H9 (cell line): ENCODE data around the gene LNX2. TPM values are rescaled to one million over a fixed set of nuclear protein-coding genes. Genes with fewer than 3 reads are reported as not detected.

Experiments
- DNase-seq: peaks from one replicate; pipeline ENCODE4 v3.0.0-alpha.2; 2017
- H2AFZ ChIP-seq: one replicate; pipeline ENCODE4 v1.6.1; 2013; ENCODE audit warnings: mild to moderate bottlenecking, low read length, control low read depth, moderate library complexity
- H2AK5ac ChIP-seq: 2 replicates; pipeline ENCODE4 v1.6.1; 2013; ENCODE audit warnings: low read length, control low read depth, mixed read lengths; ENCODE audit not compliant: insufficient read length
- H2BK120ac ChIP-seq: one replicate; pipeline ENCODE4 v1.6.1; 2013; ENCODE audit warnings: low read depth, mild to moderate bottlenecking, low read length, control low read depth, inconsistent platforms; ENCODE audit not compliant: poor library complexity, severe bottlenecking
- H2BK12ac ChIP-seq: 2 replicates; pipeline ENCODE4 v1.6.1; 2013; ENCODE audit warnings: low read length, control low read depth, mixed read lengths, low read depth; ENCODE audit not compliant: insufficient read length
- H2BK15ac ChIP-seq: 2 replicates; pipeline ENCODE4 v1.6.1; 2013; ENCODE audit warnings: low read depth, low read length, control low read depth
- H2BK20ac ChIP-seq: one replicate; pipeline ENCODE4 v1.6.1; 2013; ENCODE audit warnings: low read depth, mild to moderate bottlenecking, low read length, control low read depth, inconsistent platforms; ENCODE audit not compliant: poor library complexity, severe bottlenecking
- H2BK5ac ChIP-seq: 2 replicates; pipeline ENCODE4 v1.6.1; 2013; ENCODE audit warnings: low read length, control low read depth, mixed read lengths; ENCODE audit not compliant: insufficient read length
- H3K14ac ChIP-seq: 2 replicates; pipeline ENCODE4 v1.6.1; 2013; ENCODE audit warnings: low read length, control low read depth; ENCODE audit not compliant: insufficient read depth
- H3K18ac ChIP-seq: 2 replicates; pipeline ENCODE4 v1.6.1; 2013; ENCODE audit warnings: low read depth, mild to moderate bottlenecking, mixed read lengths, low read length, control low read depth; ENCODE audit not compliant: insufficient read length
- H3K23ac ChIP-seq: 2 replicates; pipeline ENCODE4 v1.6.1; 2013; ENCODE audit warnings: low read length, control low read depth, mixed read lengths, low read depth; ENCODE audit not compliant: insufficient read length
- H3K23me2 ChIP-seq: 2 replicates; pipeline ENCODE4 v1.6.1; 2013; ENCODE audit warnings: low read depth, mild to moderate bottlenecking, mixed read lengths, low read length, control low read depth; ENCODE audit not compliant: insufficient read length, poor library complexity, severe bottlenecking
- H3K27ac ChIP-seq: 2 replicates; pipeline ENCODE4 v1.5.1; 2013; ENCODE audit warnings: low read length, control low read depth, mixed read lengths, low read depth; ENCODE audit not compliant: insufficient read length
- H3K27me3 ChIP-seq: 2 replicates; pipeline ENCODE4 v1.6.1; 2013; ENCODE audit warnings: low read length, control low read depth, inconsistent platforms; ENCODE audit not compliant: insufficient read depth
- H3K4ac ChIP-seq: 2 replicates; pipeline ENCODE4 v1.6.1; 2013; ENCODE audit warnings: low read depth, mild to moderate bottlenecking, control low read depth, inconsistent platforms, low read length, moderate library complexity
- H3K4me1 ChIP-seq: 2 replicates; pipeline ENCODE4 v1.6.1; 2013; ENCODE audit warnings: low read length, control low read depth, inconsistent platforms; ENCODE audit not compliant: insufficient read depth
- H3K4me2 ChIP-seq: 2 replicates; pipeline ENCODE4 v1.6.1; 2013; ENCODE audit warnings: low read length, control low read depth, mixed read lengths; ENCODE audit not compliant: insufficient read length, insufficient read depth
- H3K56ac ChIP-seq: 2 replicates; pipeline ENCODE4 v1.6.1; 2013; ENCODE audit warnings: low read depth, mild to moderate bottlenecking, mixed read lengths, low read length, control low read depth; ENCODE audit not compliant: insufficient read length
- H3K79me1 ChIP-seq: 2 replicates; pipeline ENCODE4 v1.6.1; 2013; ENCODE audit warnings: low read depth, mild to moderate bottlenecking, moderate library complexity, low read length, control low read depth, inconsistent platforms; ENCODE audit not compliant: insufficient read depth, poor library complexity, severe bottlenecking
- H3K79me2 ChIP-seq: 2 replicates; pipeline ENCODE4 v1.6.1; 2013; ENCODE audit warnings: low read length, control low read depth, inconsistent platforms; ENCODE audit not compliant: insufficient read depth
- H3K9ac ChIP-seq: 2 replicates; pipeline ENCODE4 v1.6.1; 2013; ENCODE audit warnings: low read length, control low read depth, mixed read lengths; ENCODE audit not compliant: insufficient read length; ENCODE audit errors: extremely low read depth
- H3K9me3 ChIP-seq: one replicate; pipeline ENCODE4 v1.6.1; 2013; ENCODE audit warnings: low read depth, low read length, inconsistent platforms; ENCODE audit not compliant: control insufficient read depth
- H3T11ph ChIP-seq: one replicate; pipeline ENCODE4 v1.6.1; 2013; ENCODE audit warnings: mild to moderate bottlenecking, low read length, control low read depth, inconsistent platforms
- H4K20me1 ChIP-seq: one replicate; pipeline ENCODE4 v1.6.1; 2013; ENCODE audit not compliant: control insufficient read depth, insufficient read length, insufficient read depth
- H4K5ac ChIP-seq: 2 replicates; pipeline ENCODE4 v1.6.1; 2013; ENCODE audit warnings: low read depth, mild to moderate bottlenecking, mixed read lengths, low read length, control low read depth; ENCODE audit not compliant: insufficient read length
- H4K8ac ChIP-seq: replicated peaks from 2 replicates; pipeline ENCODE4 v1.6.1; 2013; ENCODE audit warnings: low read length, control low read depth, mixed read lengths, low read depth; ENCODE audit not compliant: insufficient read length
- H4K91ac ChIP-seq: 2 replicates; pipeline ENCODE4 v1.6.1; 2013; ENCODE audit warnings: low read depth, mild to moderate bottlenecking, moderate library complexity, mixed read lengths, low read length, control low read depth; ENCODE audit not compliant: insufficient read length
- H3K27ac Mint-ChIP-seq, 3 experiments: 2 replicates in 2 of 3; 3 replicates in 1 of 3; pipeline ENCODE4 v1.8.0; 2020 to 2021; ENCODE audit warnings: mixed read lengths in 3 of 3, mild to moderate bottlenecking in 1 of 3, moderate library complexity in 1 of 3
- H3K27me3 Mint-ChIP-seq: 2 replicates; pipeline ENCODE4 v1.8.0; 2021; ENCODE audit warnings: low read depth, mild to moderate bottlenecking, moderate library complexity, mixed read lengths
- H3K36me3 Mint-ChIP-seq, 3 experiments: 2 replicates in 2 of 3; 3 replicates in 1 of 3; pipeline ENCODE4 v1.8.0; 2020 to 2021; ENCODE audit warnings: low read depth in 3 of 3, mixed read lengths in 3 of 3; ENCODE audit not compliant: insufficient read depth in 1 of 3
- H3K4me1 Mint-ChIP-seq, 2 experiments: 2 replicates each; pipeline ENCODE4 v1.8.0; 2020; ENCODE audit warnings: mixed read lengths in 2 of 2
- H3K4me3 Mint-ChIP-seq, 2 experiments: 2 replicates in 1 of 2; 3 replicates in 1 of 2; pipeline ENCODE4 v1.8.0; 2020 to 2021; ENCODE audit warnings: mild to moderate bottlenecking in 2 of 2, mixed read lengths in 2 of 2, moderate library complexity in 1 of 2
- H3K9me3 Mint-ChIP-seq, 2 experiments: 2 replicates in 1 of 2; 3 replicates in 1 of 2; pipeline ENCODE4 v1.8.0; 2020; ENCODE audit warnings: mild to moderate bottlenecking in 2 of 2, mixed read lengths in 2 of 2, moderate library complexity in 1 of 2
- CTCF ChIP-seq: fragments of 200-600 bp; sonication (generic); conservative IDR thresholded peaks from 3 replicates; pipeline ENCODE4 v1.8.0; 2021; ENCODE audit warnings: antibody characterized with exemption, mild to moderate bottlenecking
- WGBS: extraction: QIAGEN DNeasy Blood & Tissue Kit; methylation state at CpG from one replicate; pipeline ENCODE4 v1.1.7; 2013; ENCODE audit warnings: missing lambda C conversion rate, low lambda C conversion rate, mixed read lengths; ENCODE audit not compliant: insufficient read length; ENCODE audit errors: extremely low coverage; 5-methylcytosine and 5-hydroxymethylcytosine counted together
- total RNA-seq: library from RNA; stranded (reverse); gene quantifications from 2 replicates; pipeline ENCODE4 v1.2.1, GENCODE V29; 2021

The LNX2 gene
- total RNA-seq, 1 experiment from 2014 or later, result 12.4 TPM

- Histone ChIP-seq H2BK15ac (no peak overlapping the region), H3K23me2 (peaks cover 15% of the 10 kb centered on the region), H3K27ac (no peak overlapping the region), H3K23ac (no peak overlapping the region), H3K4me1 (peaks cover 11% of the 10 kb centered on the region; the same call in 1 of the 2 replicates), H3K18ac (no peak overlapping the region), H2AK5ac (no peak overlapping the region), H2BK5ac (no peak overlapping the region), H3K4me2 (peak overlapping the region; percentile 80), H2BK120ac (no peak overlapping the region), H3K27me3 (no peaks in the 10 kb centered on the region), H3K9ac (no peak overlapping the region), H3K79me2 (peaks cover 33% of the 10 kb centered on the region; the same call in 1 of the 2 replicates), H3K4ac (no peak overlapping the region), H4K91ac (no peak overlapping the region), H2AFZ (no peak overlapping the region), H2BK20ac (no peak overlapping the region), H4K20me1 (no peaks in the 10 kb centered on the region), H3K14ac (no peak overlapping the region), H2BK12ac (no peak overlapping the region), H3T11ph (no peak overlapping the region), H3K9me3 (no peaks in the 10 kb centered on the region), H3K79me1 (peaks cover 14% of the 10 kb centered on the region), H4K8ac (no peak overlapping the region), H3K56ac (no peak overlapping the region), H4K5ac (no peak overlapping the region)
- DNase-seq, result no peak
- Mint-ChIP-seq H3K4me3 (peak overlapping the region in 1 of 2 experiments; percentile 100; a peak in 1 of 5 replicates), H3K4me1 (peaks cover 44 to 49% of the 10 kb centered on the region in 2 experiments), H3K9me3 (peaks cover 0 to 7% of the 10 kb centered on the region in 2 experiments; a peak in 3 of 5 replicates), H3K27ac (no peak overlapping the region), H3K36me3 (peaks cover 7 to 16% (median 16%) of the 10 kb centered on the region in 3 experiments), H3K27me3 (no peaks in the 10 kb centered on the region)
- no CpG with 5 or more reads among the region's 3 CpGs for WGBS
- TF ChIP-seq CTCF, result no peak
Measured at GRCh38 chr13:27617881-27618321, 2.4 kb downstream of the LNX2 start.
